B cell (primary cell): Measurements from ENCODE around the gene PSORS1C1.

Experiments used
- EZH2 ChIP-seq: IDR thresholded peaks from 2 replicates; pipeline ENCODE4 v1.6.1; 2012; ENCODE audit warnings: borderline replicate concordance, low read depth, mild to moderate bottlenecking, moderate library complexity, low read length; ENCODE audit not compliant: insufficient read depth, poor library complexity, severe bottlenecking
- TF ChIP-seq, protein P1 (sequence below): fragments of 200-600 bp; IDR thresholded peaks from one replicate; pipeline ENCODE4 v1.8.0; 2022; ENCODE audit warnings: antibody characterized with exemption, mild to moderate bottlenecking

- TF ChIP-seq, protein P1, sequence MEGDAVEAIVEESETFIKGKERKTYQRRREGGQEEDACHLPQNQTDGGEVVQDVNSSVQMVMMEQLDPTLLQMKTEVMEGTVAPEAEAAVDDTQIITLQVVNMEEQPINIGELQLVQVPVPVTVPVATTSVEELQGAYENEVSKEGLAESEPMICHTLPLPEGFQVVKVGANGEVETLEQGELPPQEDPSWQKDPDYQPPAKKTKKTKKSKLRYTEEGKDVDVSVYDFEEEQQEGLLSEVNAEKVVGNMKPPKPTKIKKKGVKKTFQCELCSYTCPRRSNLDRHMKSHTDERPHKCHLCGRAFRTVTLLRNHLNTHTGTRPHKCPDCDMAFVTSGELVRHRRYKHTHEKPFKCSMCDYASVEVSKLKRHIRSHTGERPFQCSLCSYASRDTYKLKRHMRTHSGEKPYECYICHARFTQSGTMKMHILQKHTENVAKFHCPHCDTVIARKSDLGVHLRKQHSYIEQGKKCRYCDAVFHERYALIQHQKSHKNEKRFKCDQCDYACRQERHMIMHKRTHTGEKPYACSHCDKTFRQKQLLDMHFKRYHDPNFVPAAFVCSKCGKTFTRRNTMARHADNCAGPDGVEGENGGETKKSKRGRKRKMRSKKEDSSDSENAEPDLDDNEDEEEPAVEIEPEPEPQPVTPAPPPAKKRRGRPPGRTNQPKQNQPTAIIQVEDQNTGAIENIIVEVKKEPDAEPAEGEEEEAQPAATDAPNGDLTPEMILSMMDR = no peak
- TF ChIP-seq EZH2 = no peak
Observed at GRCh38 chr6:31143148-31143547, 28.5 kb downstream of the PSORS1C1 start.
